Kidney (tissue), 14 donors: ENCODE results near the gene TRPM3. TPM values are rescaled to one million over a fixed set of nuclear protein-coding genes. Genes with fewer than 3 reads are reported as not detected.

Source experiments
- DNase-seq, 5 donors: peaks; one replicate each; pipeline ENCODE4 v3.0.0-alpha.2; 2013 to 2020
- FAIRE-seq: peaks from 2 replicates; lab custom pipeline; 2012; peaks lifted over from hg19 to GRCh38; lab: Jason Lieb, UNC
- H3K27ac ChIP-seq, 2 donors: one replicate each; pipeline ENCODE4 v1.7.0; 2013; ENCODE audit warnings: low read depth in 2 of 2, low read length in 2 of 2, inconsistent platforms in 1 of 2
- H3K27me3 ChIP-seq: one replicate; pipeline ENCODE4 v1.7.1; 2013; ENCODE audit warnings: low read length, inconsistent platforms; ENCODE audit not compliant: control insufficient read depth, insufficient read depth
- H3K36me3 ChIP-seq, 3 donors: one replicate each; pipeline versions ENCODE4 v1.7.0 to v1.7.1; 2013; ENCODE audit warnings: low read length in 3 of 3, control low read depth in 1 of 3, inconsistent platforms in 1 of 3; ENCODE audit not compliant: insufficient read depth in 3 of 3, control insufficient read depth in 2 of 3
- H3K4me1 ChIP-seq, 3 donors: one replicate each; pipeline versions ENCODE4 v1.7.0 to v1.7.1; 2013; ENCODE audit warnings: low read length in 3 of 3, inconsistent platforms in 1 of 3, low read depth in 1 of 3; ENCODE audit not compliant: control insufficient read depth in 2 of 3, insufficient read depth in 2 of 3
- H3K4me3 ChIP-seq, 3 donors: one replicate each; pipeline versions ENCODE4 v1.7.0 to v1.8.1; 2013; ENCODE audit warnings: low read length in 3 of 3, control low read depth in 1 of 3, inconsistent platforms in 1 of 3
- H3K9ac ChIP-seq, 3 donors: one replicate each; pipeline versions ENCODE4 v1.7.0 to v1.7.1; 2013; ENCODE audit warnings: low read length in 3 of 3, control low read depth in 1 of 3, inconsistent platforms in 1 of 3
- H3K9me3 ChIP-seq, 3 donors: one replicate each; pipeline versions ENCODE4 v1.7.0 to v1.7.1; 2013; ENCODE audit warnings: low read length in 3 of 3, control low read depth in 1 of 3, inconsistent platforms in 1 of 3; ENCODE audit not compliant: control insufficient read depth in 2 of 3, insufficient read depth in 1 of 3
- CTCF ChIP-seq: IDR thresholded peaks from 3 replicates; pipeline ENCODE4 v1.5.1; 2012; ENCODE audit warnings: mild to moderate bottlenecking, moderate library complexity, borderline replicate concordance; ENCODE audit not compliant: insufficient read depth; ENCODE audit errors: extremely low read depth
- intact Hi-C: fragments of 100-400 bp; cut with DNase I; formaldehyde crosslinking; loops from one replicate; pipeline ENCODE4 v1.11.1; 2022
- polyA plus RNA-seq: library from polyadenylated mRNA; stranded (reverse); fragments of 350-450 nt; fragmentation: Illumina TruSeq; extraction: RNeasy Lipid Tissue Mini Kit (QIAGEN cat#74804); gene quantifications from one replicate; pipeline ENCODE4 v1.2.3, GENCODE V29; 2014; ENCODE audit warnings: low read depth, low replicate concordance; ENCODE audit not compliant: insufficient read depth
- total RNA-seq: library from RNA; stranded (reverse); fragmentation: NEBNext Ultra II Directional; extraction: Animal tissue kit (Norgen Biotek cat#: 25700); gene quantifications from one replicate; pipeline ENCODE4 v1.2.1, GENCODE V29; 2021
- donor health status: control.
- donor health status: control.
- donor health status: control.
- donor health status: control.
- donor health status: control.
- donor health status: DM: yes; HTN: yes; CAD: no.
- donor health status: Normal renal cell carcinoma (clear cell type).

TRPM3 gene
- total and polyA plus RNA-seq, 2 donors from 2014 or later: 8.8 to 11.4 TPM

- TF ChIP-seq CTCF: no peak
- H3K9ac ChIP-seq: no peak overlapping the region
- no peak overlapping the region for H3K4me3 ChIP-seq
- no peaks in the 10 kb centered on the region for H3K9me3 ChIP-seq
- H3K27ac ChIP-seq: no peak overlapping the region
- FAIRE-seq: no peak
- H3K27me3 ChIP-seq: no peaks in the 10 kb centered on the region
- no peak for DNase-seq
- intact Hi-C loops: no loop called here
- peaks cover 0 to 16% (median 10%) of the 10 kb centered on the region in 3 donors for H3K4me1 ChIP-seq
- H3K36me3 ChIP-seq: peaks cover 0 to 4% (median 0%) of the 10 kb centered on the region in 3 donors
Observed at GRCh38 chr9:70581955-70582350, 539.5 kb downstream of the TRPM3 start.

GRCh38 chr9:70581214-70581954 lies 540.0 kb downstream of the TRPM3 start:
- Histone ChIP-seq H3K4me3 (no peak overlapping the region), H3K9me3 (no peaks in the 10 kb centered on the region), H3K27ac (no peak overlapping the region), H3K4me1 (peaks cover 0 to 12% (median 8%) of the 10 kb centered on the region in 3 donors), H3K36me3 (peaks cover 0 to 4% (median 0%) of the 10 kb centered on the region in 3 donors), H3K9ac (no peak overlapping the region), H3K27me3 (no peaks in the 10 kb centered on the region)
- FAIRE-seq: no peak
- TF ChIP-seq CTCF: no peak
- intact Hi-C loops: no loop called here
- no peak for DNase-seq

- H3K9ac ChIP-seq: no peak overlapping the region
- H3K9me3 ChIP-seq: no peaks in the 10 kb centered on the region
- FAIRE-seq (no peak), DNase-seq (no peak)
- H3K4me3 ChIP-seq: no peak overlapping the region
- intact Hi-C loops: no loop called here
- no peak for TF ChIP-seq CTCF
- peaks cover 0 to 8% (median 6%) of the 10 kb centered on the region in 3 donors for H3K4me1 ChIP-seq
- no peaks in the 10 kb centered on the region for H3K27me3 ChIP-seq
- H3K27ac ChIP-seq: peak overlapping the region; percentile 26 to 43
- H3K36me3 ChIP-seq: peaks cover 0 to 3% (median 0%) of the 10 kb centered on the region in 3 donors
Observed at GRCh38 chr9:70580606-70581195, 540.7 kb downstream of the TRPM3 start.
